HG03280 (cell line): ENCODE data around the gene CFAP54.
"Not testable (repeated sequence)": the region's sequence is repeated elsewhere in the genome, so short reads cannot be mapped to it uniquely, and the experiment has no call there.

Source experiments
- ATAC-seq: cut with Tn5 transposase; IDR thresholded peaks from one replicate; pipeline ENCODE4 v1.9.1; 2021; ENCODE audit warnings: mild to moderate bottlenecking, moderate library complexity; ENCODE audit not compliant: unreplicated experiment

CFAP54 gene, protein sequence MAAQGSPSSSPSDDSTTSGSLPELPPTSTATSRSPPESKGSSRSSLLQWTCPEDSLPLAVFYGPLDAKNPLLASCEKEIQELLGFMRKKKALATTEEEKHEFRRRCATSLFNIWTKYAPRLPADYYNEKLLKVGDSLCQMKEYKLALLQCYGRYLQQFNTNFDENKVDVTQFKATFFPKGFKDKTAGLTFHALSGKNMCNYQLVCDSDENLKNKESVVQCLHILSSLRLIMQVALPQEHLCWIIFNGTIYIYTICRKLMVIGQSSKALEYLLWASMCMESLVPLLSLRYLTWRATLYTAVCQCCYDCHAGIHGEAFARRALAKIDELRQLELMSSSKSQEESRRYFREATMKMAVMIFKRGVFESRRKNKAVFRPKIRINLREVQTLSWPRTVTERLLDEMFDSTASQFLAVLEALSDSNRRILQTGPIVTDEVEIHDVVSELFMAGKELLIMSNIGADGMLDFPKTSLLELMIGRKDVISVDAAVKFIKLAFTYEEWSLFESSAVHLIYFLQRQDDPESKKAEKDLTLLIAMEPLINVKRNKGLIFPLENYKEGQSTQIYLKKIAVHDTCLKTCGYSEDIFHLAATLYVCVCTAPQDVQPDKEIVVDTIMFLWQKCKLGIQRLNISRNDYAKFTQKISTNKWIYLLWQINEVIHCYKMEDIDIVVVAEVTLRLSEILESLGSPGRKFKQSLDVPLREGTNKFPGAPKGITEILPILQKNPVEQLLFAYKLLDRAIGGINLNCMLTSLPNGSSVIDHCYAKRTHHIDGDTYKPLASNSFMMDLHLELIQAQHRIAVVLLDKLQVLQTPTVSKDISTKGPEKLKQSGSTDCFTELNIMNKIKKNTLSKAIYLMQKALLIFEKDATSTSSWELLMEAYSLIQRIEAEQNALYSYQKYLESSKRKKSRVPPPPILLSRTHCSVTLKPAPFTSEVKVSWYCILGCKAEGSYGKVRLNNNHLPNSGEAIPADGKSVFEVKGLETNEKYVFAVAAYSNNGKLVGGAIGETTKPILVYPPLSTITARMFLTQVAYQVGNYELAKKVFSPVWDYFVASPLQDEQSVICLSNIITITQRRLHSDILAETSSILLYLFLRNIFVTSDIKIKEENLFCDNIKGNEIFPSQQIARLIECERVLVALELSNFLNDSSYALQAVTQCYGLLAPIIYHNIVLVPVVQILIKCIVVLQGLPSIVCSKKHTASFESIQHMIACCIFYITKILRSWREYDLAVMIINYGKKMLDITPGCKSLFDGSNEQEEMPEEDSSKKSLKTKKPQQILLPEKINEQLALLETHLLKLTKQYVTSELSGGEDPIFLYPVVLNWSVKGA (N-terminal part only)

DNA sequence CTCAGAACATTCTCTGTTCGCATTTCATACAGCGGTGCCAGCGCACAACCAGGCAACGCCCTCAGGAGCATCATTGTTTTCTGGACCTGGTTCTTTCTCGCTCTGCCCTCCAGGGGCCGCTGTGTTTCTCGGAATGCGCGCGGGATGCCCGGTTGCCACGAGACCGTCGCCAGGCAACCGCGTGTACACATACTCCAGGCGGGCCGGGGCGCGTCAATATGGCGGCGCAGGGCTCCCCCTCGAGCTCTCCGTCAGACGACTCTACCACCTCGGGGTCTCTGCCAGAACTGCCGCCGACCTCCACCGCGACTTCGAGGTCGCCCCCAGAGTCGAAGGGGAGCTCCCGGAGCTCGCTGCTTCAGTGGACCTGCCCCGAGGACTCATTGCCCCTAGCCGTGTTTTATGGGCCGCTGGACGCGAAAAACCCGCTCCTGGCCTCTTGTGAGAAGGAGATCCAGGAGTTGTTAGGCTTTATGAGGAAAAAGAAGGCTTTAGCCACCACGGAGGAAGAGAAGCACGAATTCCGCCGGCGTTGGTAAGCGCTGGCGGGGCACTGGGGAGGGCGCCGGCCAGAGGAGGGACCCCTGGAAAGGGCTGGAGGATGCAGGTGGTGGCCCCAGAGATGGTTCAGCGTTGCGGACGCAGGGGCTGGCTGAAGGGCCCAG lies at the start of gene CFAP54:
Gene CFAP54 (plus strand): TSS at position 186 of the 665 bp plus-strand sequence. CDS start 33 bp downstream, at position 219.
- peak; percentile 93 for ATAC-seq

GRCh38 chr12:96441816-96442215 lies 47.6 kb upstream of the CFAP54 start:
- no peak for ATAC-seq

GRCh38 chr12:96442906-96443305 lies 46.5 kb upstream of the CFAP54 start:
- ATAC-seq = no peak

- no peak for ATAC-seq
These were observed 45.0 kb upstream of the CFAP54 start for GRCh38 chr12:96444399-96444798.

- peak; percentile 98 for ATAC-seq
These were observed 43.4 kb upstream of the CFAP54 start for GRCh38 chr12:96445691-96446583.

- ATAC-seq = no peak
These were observed 42.1 kb upstream of the CFAP54 start for GRCh38 chr12:96447256-96447655.

- no peak for ATAC-seq
These were observed 41.1 kb upstream of the CFAP54 start for GRCh38 chr12:96448300-96448699.

GRCh38 chr12:96452261-96452922 lies 37.0 kb upstream of the CFAP54 start:
- ATAC-seq = no peak

DNA sequence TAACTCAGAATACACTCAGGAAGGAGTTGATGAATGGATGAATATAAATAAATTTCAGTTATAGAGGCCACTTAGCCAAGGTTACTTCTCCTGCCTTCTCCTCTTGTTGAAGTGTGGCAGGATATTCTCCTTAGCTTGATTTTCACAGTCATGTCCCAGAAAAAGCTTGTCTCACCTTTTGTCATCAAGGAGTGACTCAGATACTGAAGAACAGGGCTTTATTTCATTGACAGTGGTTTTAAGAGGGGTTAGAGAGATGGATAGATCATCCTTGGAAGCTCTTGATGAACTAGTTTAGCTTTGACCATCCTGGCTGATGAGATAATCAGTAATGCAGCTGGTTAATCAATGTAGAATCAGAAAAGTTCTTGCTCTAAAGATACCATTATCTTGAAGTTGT lies 35.0 kb upstream of the CFAP54 start:
- no peak for ATAC-seq

GRCh38 chr12:96456265-96456974 lies 33.0 kb upstream of the CFAP54 start:
- peak; percentile 85 for ATAC-seq

- ATAC-seq = no peak
These were observed 32.0 kb upstream of the CFAP54 start for GRCh38 chr12:96457191-96457930.

GRCh38 chr12:96459281-96459680 lies 30.1 kb upstream of the CFAP54 start:
- ATAC-seq = not testable (repeated sequence)

DNA sequence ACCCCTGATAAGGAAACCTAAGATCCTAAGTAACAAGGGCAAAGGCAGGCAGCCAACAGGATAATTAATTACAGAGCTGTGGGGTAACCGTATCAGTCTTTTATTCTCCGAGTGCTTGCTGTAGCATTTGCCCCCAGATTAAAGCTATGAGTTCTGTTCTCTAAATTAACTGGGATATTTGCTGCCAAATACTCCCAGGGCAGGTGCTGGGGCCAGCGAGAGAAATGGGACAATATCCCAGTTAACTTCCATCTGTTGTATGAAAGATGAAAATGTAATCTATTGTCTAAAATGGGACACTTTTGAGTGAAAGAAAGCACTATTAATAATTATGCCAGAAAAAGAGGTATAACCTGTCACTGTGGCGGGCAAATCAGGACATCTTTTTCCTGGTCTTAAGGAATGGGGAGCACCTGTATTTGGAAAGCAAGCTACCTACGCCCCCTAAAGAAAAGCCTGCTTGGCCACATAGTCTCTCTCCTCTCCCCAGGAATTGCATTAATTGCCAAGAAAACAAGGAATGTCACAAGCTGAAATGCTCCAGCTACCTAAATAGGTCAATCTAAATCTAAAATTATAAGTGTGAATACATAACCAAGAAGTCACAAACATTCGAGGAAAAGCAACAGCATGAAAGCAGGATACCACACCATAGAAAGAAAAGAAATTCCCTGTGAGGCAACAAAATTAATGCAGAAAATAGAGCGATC lies 26.7 kb upstream of the CFAP54 start:
- no peak for ATAC-seq

- ATAC-seq = no peak
These were observed 23.5 kb upstream of the CFAP54 start for GRCh38 chr12:96465896-96466295.

GRCh38 chr12:96466939-96467751 lies 22.2 kb upstream of the CFAP54 start:
- no peak for ATAC-seq
